Parathyroid adenoma (tissue), 2 donors: ENCODE results near the gene GRM7.

Experiments used
- H2AFZ ChIP-seq: fragments of 300-600 bp; sonication (generic); one replicate; pipeline ENCODE4 v1.7.0; 2017; ENCODE audit warnings: antibody characterized with exemption, mild to moderate bottlenecking
- H3K27ac ChIP-seq: fragments of 300-600 bp; sonication (generic); one replicate; pipeline ENCODE4 v1.7.0; 2017
- H3K27me3 ChIP-seq: fragments of 300-600 bp; sonication (generic); one replicate; pipeline ENCODE4 v1.7.0; 2017; ENCODE audit warnings: low read length; ENCODE audit not compliant: control insufficient read depth, insufficient read depth
- H3K36me3 ChIP-seq: fragments of 300-600 bp; sonication (generic); one replicate; pipeline ENCODE4 v1.7.0; 2017; ENCODE audit warnings: low read length; ENCODE audit not compliant: control insufficient read depth, insufficient read depth
- H3K4me1 ChIP-seq: fragments of 300-600 bp; sonication (generic); one replicate; pipeline ENCODE4 v1.7.0; 2017; ENCODE audit warnings: control low read depth
- H3K4me2 ChIP-seq: fragments of 300-600 bp; sonication (generic); one replicate; pipeline ENCODE4 v1.7.0; 2017; ENCODE audit warnings: low read length
- H3K4me3 ChIP-seq: fragments of 300-600 bp; sonication (generic); one replicate; pipeline ENCODE4 v1.7.0; 2017; ENCODE audit warnings: low read depth, low read length
- H3K79me2 ChIP-seq: fragments of 300-600 bp; sonication (generic); one replicate; pipeline ENCODE4 v1.7.0; 2017; ENCODE audit warnings: control low read depth
- H3K9ac ChIP-seq: fragments of 300-600 bp; sonication (generic); one replicate; pipeline ENCODE4 v1.7.0; 2017; ENCODE audit warnings: mild to moderate bottlenecking
- H3K9me3 ChIP-seq: fragments of 300-600 bp; sonication (generic); one replicate; pipeline ENCODE4 v1.7.0; 2017; ENCODE audit warnings: low read length; ENCODE audit not compliant: control insufficient read depth
- TF ChIP-seq, protein P1 (sequence below): fragments of 300-600 bp; sonication (generic); IDR thresholded peaks from one replicate; pipeline ENCODE4 v1.7.0; 2017; ENCODE audit warnings: antibody characterized with exemption, mild to moderate bottlenecking
- donor health status: primary hyperparathyroidism.

Gene GRM7

DNA sequence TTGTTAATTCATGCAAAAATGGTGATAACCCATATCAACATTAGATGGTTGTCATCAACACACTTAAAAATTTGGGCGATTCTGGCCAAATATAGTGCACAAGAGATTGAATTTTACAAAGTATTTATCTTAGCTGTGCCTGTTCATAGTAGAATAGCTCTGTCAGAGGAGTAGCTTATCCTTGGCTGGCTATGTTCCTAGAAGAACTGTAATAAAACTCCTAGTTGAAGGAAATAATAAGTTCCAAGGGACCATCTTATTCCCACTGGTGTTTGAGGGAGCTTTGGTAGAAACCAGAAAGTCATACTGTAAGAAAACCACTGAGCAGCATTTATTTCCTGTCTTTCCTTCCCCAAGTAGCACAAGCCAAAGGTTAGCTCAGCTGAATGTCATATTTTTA lies 201.8 kb downstream of the GRM7 start:
- H3K27ac ChIP-seq = no peak overlapping the region
- H3K9ac ChIP-seq = no peak overlapping the region
- H3K9me3 ChIP-seq = no peaks in the 10 kb centered on the region
- no peak overlapping the region for H2AFZ ChIP-seq
- H3K36me3 ChIP-seq = no peaks in the 10 kb centered on the region
- no peaks in the 10 kb centered on the region for H3K4me1 ChIP-seq
- H3K79me2 ChIP-seq = no peaks in the 10 kb centered on the region
- H3K4me3 ChIP-seq = no peak overlapping the region
- TF ChIP-seq, protein P1, sequence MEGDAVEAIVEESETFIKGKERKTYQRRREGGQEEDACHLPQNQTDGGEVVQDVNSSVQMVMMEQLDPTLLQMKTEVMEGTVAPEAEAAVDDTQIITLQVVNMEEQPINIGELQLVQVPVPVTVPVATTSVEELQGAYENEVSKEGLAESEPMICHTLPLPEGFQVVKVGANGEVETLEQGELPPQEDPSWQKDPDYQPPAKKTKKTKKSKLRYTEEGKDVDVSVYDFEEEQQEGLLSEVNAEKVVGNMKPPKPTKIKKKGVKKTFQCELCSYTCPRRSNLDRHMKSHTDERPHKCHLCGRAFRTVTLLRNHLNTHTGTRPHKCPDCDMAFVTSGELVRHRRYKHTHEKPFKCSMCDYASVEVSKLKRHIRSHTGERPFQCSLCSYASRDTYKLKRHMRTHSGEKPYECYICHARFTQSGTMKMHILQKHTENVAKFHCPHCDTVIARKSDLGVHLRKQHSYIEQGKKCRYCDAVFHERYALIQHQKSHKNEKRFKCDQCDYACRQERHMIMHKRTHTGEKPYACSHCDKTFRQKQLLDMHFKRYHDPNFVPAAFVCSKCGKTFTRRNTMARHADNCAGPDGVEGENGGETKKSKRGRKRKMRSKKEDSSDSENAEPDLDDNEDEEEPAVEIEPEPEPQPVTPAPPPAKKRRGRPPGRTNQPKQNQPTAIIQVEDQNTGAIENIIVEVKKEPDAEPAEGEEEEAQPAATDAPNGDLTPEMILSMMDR = no peak
- H3K4me2 ChIP-seq = no peak overlapping the region
- no peaks in the 10 kb centered on the region for H3K27me3 ChIP-seq

GRCh38 chr3:7070461-7070860 lies 209.5 kb downstream of the GRM7 start:
- H2AFZ ChIP-seq = no peak overlapping the region
- no peak overlapping the region for H3K27ac ChIP-seq
- H3K9ac ChIP-seq = no peak overlapping the region
- TF ChIP-seq, protein P1 = no peak
- H3K4me1 ChIP-seq = no peaks in the 10 kb centered on the region
- no peak overlapping the region for H3K4me3 ChIP-seq
- H3K4me2 ChIP-seq = no peak overlapping the region
- H3K9me3 ChIP-seq = no peaks in the 10 kb centered on the region
- no peaks in the 10 kb centered on the region for H3K79me2 ChIP-seq
- no peaks in the 10 kb centered on the region for H3K27me3 ChIP-seq
- H3K36me3 ChIP-seq = no peaks in the 10 kb centered on the region

GRCh38 chr3:7074217-7074616 lies 213.3 kb downstream of the GRM7 start:
- Histone ChIP-seq H3K9ac (no peak overlapping the region), H2AFZ (no peak overlapping the region), H3K36me3 (no peaks in the 10 kb centered on the region), H3K4me1 (no peaks in the 10 kb centered on the region), H3K9me3 (no peaks in the 10 kb centered on the region), H3K27ac (no peak overlapping the region), H3K4me3 (no peak overlapping the region), H3K4me2 (no peak overlapping the region), H3K79me2 (no peaks in the 10 kb centered on the region), H3K27me3 (no peaks in the 10 kb centered on the region)
- TF ChIP-seq, protein P1 = no peak

GRCh38 chr3:7075117-7075516 lies 214.2 kb downstream of the GRM7 start:
- no peak overlapping the region for H2AFZ ChIP-seq
- no peaks in the 10 kb centered on the region for H3K4me1 ChIP-seq
- no peak overlapping the region for H3K9ac ChIP-seq

GRCh38 chr3:7075901-7076300 lies 215.0 kb downstream of the GRM7 start:
- H3K4me3 ChIP-seq = no peak overlapping the region
- H2AFZ ChIP-seq = no peak overlapping the region
- H3K36me3 ChIP-seq = no peaks in the 10 kb centered on the region
- H3K79me2 ChIP-seq = no peaks in the 10 kb centered on the region
- no peak overlapping the region for H3K9ac ChIP-seq
- H3K4me1 ChIP-seq = no peaks in the 10 kb centered on the region
- H3K27me3 ChIP-seq = no peaks in the 10 kb centered on the region
- TF ChIP-seq, protein P1 = no peak
- no peak overlapping the region for H3K4me2 ChIP-seq
- no peaks in the 10 kb centered on the region for H3K9me3 ChIP-seq
- H3K27ac ChIP-seq = no peak overlapping the region

More at GRCh38 chr3:7075117-7075516, 214.2 kb downstream of the GRM7 start:
- no peak overlapping the region for H3K4me3 ChIP-seq
- no peaks in the 10 kb centered on the region for H3K9me3 ChIP-seq
- H3K36me3 ChIP-seq = no peaks in the 10 kb centered on the region
- H3K4me2 ChIP-seq = no peak overlapping the region
- no peaks in the 10 kb centered on the region for H3K79me2 ChIP-seq
- H3K27ac ChIP-seq = no peak overlapping the region
- H3K27me3 ChIP-seq = no peaks in the 10 kb centered on the region
- TF ChIP-seq, protein P1 = no peak
